GM13977 (cell line): Measurements from ENCODE around the gene DCDC2C.

Source experiments
- DNase-seq: peaks from one replicate; pipeline ENCODE4 v3.0.0; 2012; ENCODE audit warnings: low spot score
- in situ Hi-C: fragments of 300-500 bp; cut with MboI; formaldehyde crosslinking; loops from one replicate; pipeline ENCODE4 v1.12.0; 2022; ENCODE audit warnings: low sequenced_read_pairs, low pct_unique_long_range_greater_than_20kb, mixed read lengths, inconsistent platforms; ENCODE audit not compliant: unreplicated experiment
- TF ChIP-seq, protein P1 (sequence below): IDR thresholded peaks from 2 replicates; pipeline ENCODE4 v1.5.1; 2012; ENCODE audit warnings: mild to moderate bottlenecking, control low read depth; ENCODE audit not compliant: insufficient read depth; ENCODE audit errors: extremely low read depth, missing control alignments

The DCDC2C gene

DNA sequence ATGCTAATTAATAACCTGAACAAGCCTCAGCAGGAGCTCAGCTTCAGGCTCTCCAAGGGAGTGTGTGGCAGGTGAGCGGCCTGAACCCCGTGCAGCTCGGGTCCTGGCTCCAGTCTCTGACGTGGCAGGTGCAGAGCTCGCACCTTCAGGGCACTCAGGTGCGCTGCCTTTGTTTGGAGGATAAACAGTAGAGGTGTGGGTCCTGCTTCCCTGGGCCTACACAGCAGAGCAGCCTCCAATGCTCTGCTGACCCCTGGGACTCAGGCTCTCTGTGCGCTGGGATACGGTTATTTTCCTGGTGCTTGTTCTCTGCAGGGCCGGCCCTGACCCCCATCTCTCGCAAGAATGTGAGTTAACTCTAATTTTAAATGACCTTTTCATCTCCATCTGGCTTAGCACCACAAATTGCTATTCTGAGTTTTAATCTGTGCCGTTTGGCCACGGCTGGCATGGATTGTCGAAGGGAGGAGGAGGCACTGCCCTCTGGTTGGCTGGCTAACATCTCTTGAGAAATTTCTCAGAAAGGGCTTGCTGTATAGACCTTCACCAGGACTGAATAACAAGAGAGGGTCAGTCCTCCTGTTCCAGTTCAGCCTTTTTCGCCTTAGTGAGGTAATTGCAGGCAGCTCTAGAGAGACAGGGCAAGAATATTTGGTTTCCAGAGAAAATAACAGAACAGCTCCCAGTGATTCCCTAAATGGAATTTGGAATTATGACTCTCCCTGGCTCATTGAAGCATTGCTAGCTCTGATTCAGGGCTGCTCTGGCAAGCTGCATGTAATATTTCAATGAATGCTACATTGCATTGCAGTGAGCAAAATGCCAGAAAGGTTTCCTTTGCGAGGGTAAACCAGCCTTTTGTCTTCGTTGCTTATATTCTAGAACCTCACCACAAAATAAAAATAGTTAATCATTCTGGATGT, 161.8 kb downstream of the DCDC2C start:
- in situ Hi-C loops, result no loop called here

DNA sequence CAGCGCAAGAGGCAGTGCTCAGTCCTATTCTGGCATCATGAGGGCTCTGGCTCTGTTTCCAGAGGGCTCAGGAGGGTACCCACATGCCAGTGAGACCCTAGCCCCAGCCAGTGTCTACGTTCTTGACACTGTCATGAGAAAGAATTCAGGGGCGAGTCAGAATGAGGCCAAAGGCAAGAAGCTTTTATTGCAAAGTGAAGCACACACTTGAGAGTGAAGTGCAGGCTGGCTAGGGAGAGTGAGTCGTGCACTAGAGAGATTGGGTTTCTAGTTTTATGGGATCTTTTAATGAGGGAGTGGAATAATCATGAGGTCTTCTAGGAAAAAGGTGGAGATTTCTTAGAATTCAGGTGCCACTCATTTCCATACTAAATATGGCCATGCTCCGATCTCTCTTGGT, 164.1 kb downstream of the DCDC2C start:
- DNase-seq, result no peak
- TF ChIP-seq, protein P1, sequence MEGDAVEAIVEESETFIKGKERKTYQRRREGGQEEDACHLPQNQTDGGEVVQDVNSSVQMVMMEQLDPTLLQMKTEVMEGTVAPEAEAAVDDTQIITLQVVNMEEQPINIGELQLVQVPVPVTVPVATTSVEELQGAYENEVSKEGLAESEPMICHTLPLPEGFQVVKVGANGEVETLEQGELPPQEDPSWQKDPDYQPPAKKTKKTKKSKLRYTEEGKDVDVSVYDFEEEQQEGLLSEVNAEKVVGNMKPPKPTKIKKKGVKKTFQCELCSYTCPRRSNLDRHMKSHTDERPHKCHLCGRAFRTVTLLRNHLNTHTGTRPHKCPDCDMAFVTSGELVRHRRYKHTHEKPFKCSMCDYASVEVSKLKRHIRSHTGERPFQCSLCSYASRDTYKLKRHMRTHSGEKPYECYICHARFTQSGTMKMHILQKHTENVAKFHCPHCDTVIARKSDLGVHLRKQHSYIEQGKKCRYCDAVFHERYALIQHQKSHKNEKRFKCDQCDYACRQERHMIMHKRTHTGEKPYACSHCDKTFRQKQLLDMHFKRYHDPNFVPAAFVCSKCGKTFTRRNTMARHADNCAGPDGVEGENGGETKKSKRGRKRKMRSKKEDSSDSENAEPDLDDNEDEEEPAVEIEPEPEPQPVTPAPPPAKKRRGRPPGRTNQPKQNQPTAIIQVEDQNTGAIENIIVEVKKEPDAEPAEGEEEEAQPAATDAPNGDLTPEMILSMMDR, result no peak
- in situ Hi-C loops, result no loop called here

More for the DNA sequence above, 161.8 kb downstream of the DCDC2C start:
- DNase-seq, result no peak
- TF ChIP-seq, protein P1, result no peak

DNA sequence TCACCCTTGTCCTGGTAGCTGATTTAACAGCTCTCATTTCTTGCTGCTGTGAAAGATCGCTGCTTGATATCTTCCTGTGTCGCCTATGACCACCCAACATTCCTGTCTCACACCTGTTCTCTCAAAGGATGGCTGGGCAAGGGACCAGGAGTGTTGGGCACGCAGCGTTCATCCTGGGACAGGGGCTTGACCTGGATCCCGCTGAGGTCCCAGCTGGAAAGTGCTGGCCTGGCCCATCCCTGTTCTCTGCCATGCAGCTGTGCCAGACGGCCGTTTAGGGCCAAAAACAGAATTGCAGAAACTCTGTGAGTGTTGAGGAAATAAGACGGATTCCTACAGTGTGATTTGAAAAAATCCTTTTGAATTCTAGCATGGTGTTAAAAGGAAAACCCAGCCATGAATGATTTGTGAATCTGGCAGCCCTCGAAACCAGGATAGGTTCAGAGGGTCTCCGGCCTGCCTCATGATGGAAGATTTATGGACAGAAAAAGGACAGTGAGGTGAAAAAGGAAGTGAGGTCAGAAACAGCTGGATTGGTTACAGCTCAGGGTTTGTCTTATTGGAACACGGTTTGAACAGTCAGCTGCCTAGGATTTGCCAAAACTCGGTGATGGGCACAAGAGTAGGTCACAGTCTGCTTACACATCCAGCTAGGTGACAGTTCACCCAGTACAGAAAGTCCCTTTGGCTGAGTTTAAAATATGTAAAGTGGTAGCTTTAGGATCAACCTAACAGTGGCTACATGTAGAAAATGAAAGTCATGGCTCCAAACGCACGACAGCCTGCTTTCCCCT, 164.8 kb downstream of the DCDC2C start:
- TF ChIP-seq, protein P1, result no peak

DNA sequence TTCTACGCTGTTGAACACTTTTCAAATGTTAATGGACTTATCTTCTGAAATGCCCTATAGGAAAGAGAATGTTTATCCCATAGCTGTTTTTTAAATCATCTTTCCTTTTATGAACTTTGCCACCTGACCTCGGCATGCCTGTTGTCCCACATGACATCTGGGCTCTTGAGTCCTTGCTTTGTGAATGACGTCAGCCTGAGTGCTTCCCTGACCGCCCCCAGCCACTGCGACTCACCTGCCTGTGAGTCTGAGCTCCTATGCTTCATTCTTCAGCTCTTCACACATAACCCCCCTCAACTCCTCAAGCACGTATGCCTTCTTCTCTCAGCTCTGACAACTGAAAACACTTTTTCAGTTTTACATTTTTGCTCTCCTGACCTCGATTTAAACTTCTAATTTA, 166.8 kb downstream of the DCDC2C start:
- in situ Hi-C loops, result no loop called here
- DNase-seq, result no peak
- TF ChIP-seq, protein P1, result no peak

More for the DNA sequence above, 164.8 kb downstream of the DCDC2C start:
- in situ Hi-C loops, result no loop called here
- no peak for DNase-seq

DNA sequence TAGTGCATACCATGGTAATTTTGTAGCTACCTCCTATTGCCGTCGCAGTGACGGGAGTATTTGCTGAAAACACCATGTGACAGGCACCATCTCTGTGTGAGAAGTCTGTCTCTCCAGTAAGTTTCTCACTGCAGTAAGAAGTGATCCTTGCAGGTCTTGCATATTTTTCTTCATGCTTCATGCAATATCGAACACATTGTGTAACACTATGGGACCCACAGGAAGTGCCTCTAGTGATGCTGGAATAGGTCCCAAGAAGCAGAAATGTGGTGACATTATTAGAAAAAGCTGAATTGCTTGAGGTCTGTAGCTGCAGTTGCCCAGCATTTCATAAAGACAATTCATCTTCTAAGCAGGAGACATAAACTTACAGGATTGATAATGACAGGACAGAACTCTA, 167.6 kb downstream of the DCDC2C start:
- TF ChIP-seq, protein P1, result no peak
- no peak for DNase-seq
- in situ Hi-C loops, result no loop called here

DNA sequence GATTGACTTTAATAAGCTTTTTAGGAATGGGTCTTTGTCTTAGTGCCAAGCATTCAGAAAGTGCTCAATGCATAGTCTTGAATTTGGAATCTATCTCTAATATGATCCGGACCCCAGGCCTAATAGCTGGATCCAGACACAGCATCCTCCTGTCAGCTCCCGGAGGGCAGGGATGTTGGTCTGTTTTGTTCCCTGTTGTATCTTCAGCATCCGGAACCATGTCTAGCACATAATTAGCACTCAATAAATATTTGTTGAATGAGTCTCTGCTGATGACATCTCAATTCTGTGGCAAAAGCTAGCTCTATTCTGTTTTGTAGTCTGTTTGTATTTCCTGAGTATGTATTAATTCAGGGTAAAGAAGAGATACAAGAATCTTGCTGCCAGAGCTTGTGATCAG, 169.1 kb downstream of the DCDC2C start:
- TF ChIP-seq, protein P1, result no peak
- in situ Hi-C loops, result no loop called here

More for the DNA sequence above, 169.1 kb downstream of the DCDC2C start:
- DNase-seq, result no peak
